ENCODE data around the gene TRABD.

DNA sequence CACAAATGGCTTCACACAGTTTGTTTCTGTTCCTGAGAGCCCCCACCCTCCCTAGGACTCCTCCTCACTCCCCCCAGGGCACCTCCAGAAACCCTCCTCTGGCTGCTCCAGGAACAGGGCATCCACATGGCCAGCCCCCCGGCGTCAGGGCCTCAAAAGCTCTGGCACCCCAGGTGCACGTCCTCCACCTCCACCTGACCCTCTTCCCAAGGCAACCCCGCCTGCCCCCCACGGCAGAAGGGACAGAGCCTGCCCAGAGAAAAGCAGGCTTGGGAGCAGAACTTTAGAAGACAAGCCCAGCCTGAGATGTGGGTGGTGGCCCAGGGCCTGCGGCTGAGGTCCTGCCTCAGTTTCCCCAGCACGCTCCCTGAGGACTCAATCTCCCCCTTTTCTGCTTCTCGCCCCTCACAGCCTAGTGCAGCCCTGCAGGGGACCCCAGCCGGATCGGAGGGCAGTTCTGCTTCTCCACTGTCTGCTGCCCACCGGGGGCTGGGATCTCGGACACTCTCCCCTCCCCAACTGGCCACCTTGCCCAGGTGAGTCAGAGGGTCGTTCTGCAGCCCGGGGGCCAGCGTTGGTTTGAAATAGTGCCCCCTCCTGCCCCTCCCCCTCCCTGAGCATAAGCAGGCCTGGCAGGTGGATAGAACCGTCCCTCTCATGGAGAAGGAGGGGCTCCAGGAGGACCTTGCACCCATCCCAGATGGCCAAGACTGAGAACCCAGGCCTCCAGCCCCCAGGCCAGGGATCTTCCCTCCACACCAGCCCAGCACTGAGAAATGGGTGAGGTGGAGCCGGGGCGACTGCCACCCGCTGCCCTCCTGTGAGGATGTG, 2.4 kb upstream of the TRABD start:
- TF ChIP-seq POLR2A (IDR thresholded peaks at IDR 0.05; ENCODE audit: low read depth) (no peak), POLR2AphosphoS5 (IDR thresholded peaks at IDR 0.05) (no peak)
- TF ChIP-seq, protein P1, sequence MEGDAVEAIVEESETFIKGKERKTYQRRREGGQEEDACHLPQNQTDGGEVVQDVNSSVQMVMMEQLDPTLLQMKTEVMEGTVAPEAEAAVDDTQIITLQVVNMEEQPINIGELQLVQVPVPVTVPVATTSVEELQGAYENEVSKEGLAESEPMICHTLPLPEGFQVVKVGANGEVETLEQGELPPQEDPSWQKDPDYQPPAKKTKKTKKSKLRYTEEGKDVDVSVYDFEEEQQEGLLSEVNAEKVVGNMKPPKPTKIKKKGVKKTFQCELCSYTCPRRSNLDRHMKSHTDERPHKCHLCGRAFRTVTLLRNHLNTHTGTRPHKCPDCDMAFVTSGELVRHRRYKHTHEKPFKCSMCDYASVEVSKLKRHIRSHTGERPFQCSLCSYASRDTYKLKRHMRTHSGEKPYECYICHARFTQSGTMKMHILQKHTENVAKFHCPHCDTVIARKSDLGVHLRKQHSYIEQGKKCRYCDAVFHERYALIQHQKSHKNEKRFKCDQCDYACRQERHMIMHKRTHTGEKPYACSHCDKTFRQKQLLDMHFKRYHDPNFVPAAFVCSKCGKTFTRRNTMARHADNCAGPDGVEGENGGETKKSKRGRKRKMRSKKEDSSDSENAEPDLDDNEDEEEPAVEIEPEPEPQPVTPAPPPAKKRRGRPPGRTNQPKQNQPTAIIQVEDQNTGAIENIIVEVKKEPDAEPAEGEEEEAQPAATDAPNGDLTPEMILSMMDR (IDR thresholded peaks at IDR 0.05), result no peak

Measured in esophagus muscularis mucosa (tissue), 3 donors.